GM18870 (cell line): ENCODE measurements around the gene C9orf43.

ENCODE experiments used
- ATAC-seq: cut with Tn5 transposase; IDR thresholded peaks from one replicate; pipeline ENCODE4 v1.9.1; 2021; ENCODE audit warnings: moderate library complexity; ENCODE audit not compliant: unreplicated experiment

C9orf43 gene

GRCh38 chr9:113464286-113464660, 53.7 kb downstream of the C9orf43 start:
- ATAC-seq = no peak

- no peak for ATAC-seq
Measured at GRCh38 chr9:113465599-113466140, 55.1 kb downstream of the C9orf43 start.

GRCh38 chr9:113467183-113467582, 56.6 kb downstream of the C9orf43 start:
- no peak for ATAC-seq

- no peak for ATAC-seq
Measured at GRCh38 chr9:113468716-113469448, 58.3 kb downstream of the C9orf43 start.

GRCh38 chr9:113471143-113471542, 60.6 kb downstream of the C9orf43 start:
- no peak for ATAC-seq

GRCh38 chr9:113471566-113471965, 61.0 kb downstream of the C9orf43 start:
- no peak for ATAC-seq

GRCh38 chr9:113472199-113472598, 61.7 kb downstream of the C9orf43 start:
- no peak for ATAC-seq

GRCh38 chr9:113474360-113475028, 63.9 kb downstream of the C9orf43 start:
- ATAC-seq = no peak

- no peak for ATAC-seq
Measured at GRCh38 chr9:113475031-113475430, 64.5 kb downstream of the C9orf43 start.

GRCh38 chr9:113475992-113476391, 65.4 kb downstream of the C9orf43 start:
- no peak for ATAC-seq

GRCh38 chr9:113476511-113476916, 66.0 kb downstream of the C9orf43 start:
- no peak for ATAC-seq

- no peak for ATAC-seq
Measured at GRCh38 chr9:113477058-113477457, 66.5 kb downstream of the C9orf43 start.

GRCh38 chr9:113477661-113478060, 67.1 kb downstream of the C9orf43 start:
- ATAC-seq = no peak

- no peak for ATAC-seq
Measured at GRCh38 chr9:113479174-113479621, 68.7 kb downstream of the C9orf43 start.
